GM13977 (cell line): ENCODE measurements around the gene LCE3C.

Experiments used
- DNase-seq: peaks from one replicate; pipeline ENCODE4 v3.0.0; 2012; ENCODE audit warnings: low spot score
- CTCF ChIP-seq: IDR thresholded peaks from 2 replicates; pipeline ENCODE4 v1.5.1; 2012; ENCODE audit warnings: mild to moderate bottlenecking, control low read depth; ENCODE audit not compliant: insufficient read depth; ENCODE audit errors: extremely low read depth, missing control alignments
- in situ Hi-C: fragments of 300-500 bp; cut with MboI; formaldehyde crosslinking; loops from one replicate; pipeline ENCODE4 v1.12.0; 2022; ENCODE audit warnings: low sequenced_read_pairs, low pct_unique_long_range_greater_than_20kb, mixed read lengths, inconsistent platforms; ENCODE audit not compliant: unreplicated experiment

Gene LCE3C

GRCh38 chr1:152626744-152627143 is 26.7 kb downstream of the LCE3C start:
- no peak for DNase-seq
- TF ChIP-seq CTCF: no peak
- in situ Hi-C loops: no loop called here

GRCh38 chr1:152630596-152630995 is 30.6 kb downstream of the LCE3C start:
- DNase-seq: no peak
- in situ Hi-C loops: no loop called here
- no peak for TF ChIP-seq CTCF

DNA sequence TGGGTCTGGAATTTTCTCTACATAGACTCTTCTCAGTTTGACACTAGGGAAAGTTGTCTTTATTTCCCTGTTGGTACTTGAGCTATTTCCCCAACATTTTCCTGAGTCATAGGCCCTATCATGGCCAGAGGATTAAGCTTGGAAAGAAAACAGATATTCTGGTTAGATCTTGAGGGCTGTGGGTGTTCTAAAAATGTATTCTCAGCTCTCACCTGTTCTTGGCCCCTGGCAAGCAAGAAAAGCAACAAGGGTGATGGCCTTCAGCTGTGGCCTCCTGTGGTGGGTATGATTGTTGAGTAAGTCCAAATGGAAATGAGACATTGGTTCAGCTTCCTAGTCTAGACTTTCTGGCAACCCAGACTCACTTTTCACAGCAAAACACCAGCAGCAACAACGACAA is 40.3 kb downstream of the LCE3C start:
- no peak for DNase-seq
- in situ Hi-C loops: no loop called here
- no peak for TF ChIP-seq CTCF

DNA sequence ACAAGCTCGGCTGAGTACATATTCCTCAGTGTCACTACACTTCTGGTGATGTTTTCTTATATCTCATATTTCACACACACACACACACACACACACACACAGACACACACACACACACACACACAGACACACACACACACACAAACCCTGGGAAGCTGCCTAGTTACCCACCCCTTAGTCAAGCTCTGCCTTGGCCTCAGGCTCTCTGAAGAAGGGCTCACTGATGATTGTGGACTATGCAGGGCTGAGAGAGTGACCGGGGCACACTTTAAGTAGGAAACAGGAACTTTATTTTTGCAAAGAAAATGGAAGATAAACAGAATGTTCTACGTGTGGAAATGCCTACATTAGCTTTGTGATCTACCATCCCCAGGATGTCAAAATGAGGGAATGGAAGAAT is 43.9 kb downstream of the LCE3C start:
- in situ Hi-C loops: no loop called here
- TF ChIP-seq CTCF: no peak
- DNase-seq: no peak

GRCh38 chr1:152645146-152645545 is 45.1 kb downstream of the LCE3C start:
- no peak for TF ChIP-seq CTCF
- in situ Hi-C loops: no loop called here
- no peak for DNase-seq

- in situ Hi-C loops: no loop called here
- no peak for DNase-seq
- no peak for TF ChIP-seq CTCF
Measured at GRCh38 chr1:152646656-152647055, 46.6 kb downstream of the LCE3C start.
